ENCODE results near the gene LY6G6D. TPM values are rescaled to one million over a fixed set of nuclear protein-coding genes. Genes with fewer than 3 reads are reported as not detected.
A peak's percentile ranks its signal among the peaks of the same experiment; 100 is the strongest.

Gene LY6G6D
- total RNA-seq, 4 donors from 2014 or later: not detected

DNA sequence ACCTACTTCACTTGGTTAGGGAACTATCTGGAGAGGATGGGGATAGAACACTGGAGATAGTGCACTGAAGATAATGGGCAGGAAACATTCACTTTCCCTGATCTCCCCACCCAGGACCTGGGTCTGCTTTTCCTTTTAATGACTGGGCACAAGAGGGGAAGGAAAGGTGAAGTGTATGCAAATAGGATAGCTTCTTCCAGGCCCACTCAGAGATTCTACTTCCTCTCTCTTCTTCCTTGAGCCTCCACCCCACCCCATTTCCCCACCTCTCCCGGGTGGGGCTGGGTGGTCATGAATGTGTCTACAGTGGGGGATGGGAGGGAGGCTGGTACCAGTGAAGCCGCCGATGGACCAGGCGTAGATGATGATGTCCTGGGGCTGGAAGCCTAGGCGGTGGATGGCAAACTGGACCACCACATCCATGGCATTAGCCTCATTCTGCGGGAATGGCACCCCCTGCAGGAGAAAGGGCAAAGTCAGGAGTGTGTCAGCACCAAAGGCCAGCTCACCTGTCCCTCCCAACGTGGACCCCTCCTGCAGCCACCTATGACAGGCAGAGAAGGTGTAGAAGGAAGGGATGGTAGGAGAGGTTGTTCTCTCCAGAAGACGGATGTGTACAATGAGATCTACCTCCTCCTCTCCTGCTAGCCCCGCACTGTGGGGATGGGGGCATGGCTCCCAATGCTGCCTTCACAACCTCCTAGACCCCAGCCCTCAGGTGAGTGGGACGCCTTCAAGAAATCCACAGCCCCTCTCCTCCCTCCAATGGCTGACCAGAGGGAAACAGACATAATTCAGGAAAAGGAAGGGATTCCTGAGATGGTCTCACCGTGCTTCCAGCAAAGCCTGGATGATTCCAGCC lies 25.7 kb upstream of the LY6G6D start:
- TF ChIP-seq, protein P1, sequence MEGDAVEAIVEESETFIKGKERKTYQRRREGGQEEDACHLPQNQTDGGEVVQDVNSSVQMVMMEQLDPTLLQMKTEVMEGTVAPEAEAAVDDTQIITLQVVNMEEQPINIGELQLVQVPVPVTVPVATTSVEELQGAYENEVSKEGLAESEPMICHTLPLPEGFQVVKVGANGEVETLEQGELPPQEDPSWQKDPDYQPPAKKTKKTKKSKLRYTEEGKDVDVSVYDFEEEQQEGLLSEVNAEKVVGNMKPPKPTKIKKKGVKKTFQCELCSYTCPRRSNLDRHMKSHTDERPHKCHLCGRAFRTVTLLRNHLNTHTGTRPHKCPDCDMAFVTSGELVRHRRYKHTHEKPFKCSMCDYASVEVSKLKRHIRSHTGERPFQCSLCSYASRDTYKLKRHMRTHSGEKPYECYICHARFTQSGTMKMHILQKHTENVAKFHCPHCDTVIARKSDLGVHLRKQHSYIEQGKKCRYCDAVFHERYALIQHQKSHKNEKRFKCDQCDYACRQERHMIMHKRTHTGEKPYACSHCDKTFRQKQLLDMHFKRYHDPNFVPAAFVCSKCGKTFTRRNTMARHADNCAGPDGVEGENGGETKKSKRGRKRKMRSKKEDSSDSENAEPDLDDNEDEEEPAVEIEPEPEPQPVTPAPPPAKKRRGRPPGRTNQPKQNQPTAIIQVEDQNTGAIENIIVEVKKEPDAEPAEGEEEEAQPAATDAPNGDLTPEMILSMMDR (IDR thresholded peaks at IDR 0.05): peak in 1 of 5 experiments; percentile 27
- no peak for TF ChIP-seq EP300 (IDR thresholded peaks at IDR 0.05)
- peaks cover 4 to 91% (median 5%) of the 10 kb centered on the region in 3 donors for H3K36me3 ChIP-seq
- 74 to 76% methylated on average over 11 of the region's 11 CpGs for WGBS, 2 donors

DNA sequence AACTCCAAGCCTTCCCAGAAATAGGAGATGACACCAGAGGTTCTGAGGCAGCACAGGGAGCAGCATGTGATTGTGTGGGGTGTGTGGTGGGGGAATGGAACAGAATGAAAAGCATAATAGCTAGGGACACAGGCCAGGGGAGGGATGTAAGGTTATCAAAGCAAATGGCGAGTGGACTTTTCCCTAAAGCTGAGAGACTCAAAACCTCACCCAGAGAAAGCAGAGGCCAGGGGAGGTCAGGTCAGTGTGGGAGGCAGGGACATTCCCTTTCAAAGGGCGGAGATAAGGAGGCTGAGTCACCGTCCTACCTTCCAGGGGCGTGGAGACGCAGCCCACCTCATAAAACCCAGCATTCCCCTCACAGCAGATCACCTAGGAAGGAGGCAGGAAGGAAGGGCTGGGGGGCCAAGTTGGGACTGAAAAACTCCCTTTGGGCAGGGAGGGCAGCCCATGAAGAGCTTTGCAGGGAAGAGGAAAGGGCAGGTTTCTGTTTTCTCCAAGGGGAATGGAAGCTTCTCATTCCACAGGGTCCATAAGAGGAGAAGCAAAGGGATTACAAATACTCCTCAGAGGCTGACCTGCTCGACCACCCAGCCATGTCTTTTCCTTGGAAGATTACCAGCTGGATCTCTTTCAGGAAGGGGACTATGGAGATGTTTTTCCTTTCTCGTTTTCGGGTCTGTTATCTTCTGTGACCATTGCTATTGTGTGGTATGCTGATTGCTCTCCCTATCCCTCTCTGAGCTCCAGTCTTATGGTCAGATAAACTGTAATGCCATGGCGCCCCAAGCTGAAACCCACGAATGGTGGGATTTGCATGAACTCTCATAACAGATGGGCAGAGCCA lies 24.7 kb upstream of the LY6G6D start:
- no peak for DNase-seq (ENCODE audit: low spot score in 2 of 2)

More for the DNA sequence above, 25.7 kb upstream of the LY6G6D start:
- H3K9me3 ChIP-seq: no peaks in the 10 kb centered on the region
- no peaks in the 10 kb centered on the region for H3K27me3 ChIP-seq
- no peak overlapping the region for H3K27ac ChIP-seq
- DNase-seq (ENCODE audit: low spot score in 2 of 2): no peak
- H3K4me1 ChIP-seq: no peaks in the 10 kb centered on the region
- H3K4me3 ChIP-seq: no peak overlapping the region

DNA sequence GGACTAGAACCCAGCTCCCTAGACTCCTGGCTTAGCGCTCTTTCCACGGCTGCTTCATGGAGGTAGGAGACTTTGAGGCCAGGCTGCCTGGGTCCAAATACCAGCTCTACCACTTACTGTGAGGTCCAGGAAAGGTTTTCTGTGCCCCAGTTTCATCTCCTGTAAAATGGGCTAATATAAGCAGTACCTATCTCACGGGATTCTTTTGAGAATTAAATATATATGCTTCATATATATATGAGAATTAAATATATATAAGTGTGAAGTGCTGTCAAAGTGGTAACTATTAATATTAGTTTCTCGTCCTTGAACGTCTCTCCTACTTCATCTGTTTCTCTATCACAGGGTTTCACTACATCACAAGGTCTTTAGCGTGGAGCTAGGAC lies 24.1 kb upstream of the LY6G6D start:
- no peak for DNase-seq (ENCODE audit: low spot score in 2 of 2)
- Histone ChIP-seq H3K9me3 (no peaks in the 10 kb centered on the region), H3K4me3 (no peak overlapping the region), H3K36me3 (peaks cover 4 to 100% (median 5%) of the 10 kb centered on the region in 3 donors), H3K4me1 (no peaks in the 10 kb centered on the region), H3K27me3 (no peaks in the 10 kb centered on the region), H3K27ac (no peak overlapping the region)
- TF ChIP-seq, protein P1 (IDR thresholded peaks at IDR 0.05): no peak
- TF ChIP-seq POLR2A (IDR thresholded peaks at IDR 0.05) (no peak), EP300 (IDR thresholded peaks at IDR 0.05) (no peak)
- WGBS, 2 donors: 89% methylated on average over 6 of the region's 6 CpGs

More for the DNA sequence above, 24.7 kb upstream of the LY6G6D start:
- Histone ChIP-seq H3K4me3 (no peak overlapping the region), H3K4me1 (no peaks in the 10 kb centered on the region), H3K9me3 (no peaks in the 10 kb centered on the region), H3K27me3 (no peaks in the 10 kb centered on the region), H3K27ac (peak overlapping the region in 1 of 4 donors; percentile 42), H3K36me3 (peaks cover 4 to 100% (median 5%) of the 10 kb centered on the region in 3 donors)
- TF ChIP-seq EP300 (IDR thresholded peaks at IDR 0.05): no peak
- TF ChIP-seq, protein P1 (IDR thresholded peaks at IDR 0.05): no peak
- no peak for TF ChIP-seq POLR2A (IDR thresholded peaks at IDR 0.05)
- WGBS, 2 donors: 57 to 65% methylated on average over 10 of the region's 10 CpGs

DNA sequence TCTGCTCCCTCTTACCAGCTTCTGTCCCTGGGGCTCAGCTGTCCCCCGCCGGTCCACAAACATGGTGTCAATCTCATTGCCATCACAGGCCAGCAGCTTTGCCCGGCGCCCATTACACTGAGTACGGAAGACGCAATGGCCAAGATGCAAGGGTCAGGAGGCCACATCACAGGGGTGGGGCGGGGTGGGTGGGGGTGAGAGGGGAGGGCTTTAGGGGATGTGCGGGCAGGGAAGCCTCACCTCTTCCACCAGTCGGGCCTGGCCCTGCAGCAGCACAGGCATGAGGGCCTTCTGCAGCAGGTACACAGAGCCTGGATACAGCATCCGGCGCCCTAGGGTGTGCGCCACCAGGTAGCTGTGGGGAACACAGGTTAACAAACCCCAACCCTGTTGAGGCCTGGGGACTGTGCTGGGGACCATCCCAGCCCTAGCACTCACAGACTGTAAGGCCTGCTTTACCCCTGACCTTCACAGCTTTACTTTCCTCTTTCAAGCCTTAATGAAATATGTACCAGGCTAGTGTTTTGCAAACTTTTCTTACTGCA lies 23.5 kb upstream of the LY6G6D start:
- 91 to 92% methylated on average over 12 of the region's 12 CpGs for WGBS, 2 donors

More for the DNA sequence above, 23.5 kb upstream of the LY6G6D start:
- H3K4me3 ChIP-seq: no peak overlapping the region
- H3K4me1 ChIP-seq: no peaks in the 10 kb centered on the region
- DNase-seq (ENCODE audit: low spot score in 2 of 2): no peak
- H3K27me3 ChIP-seq: no peaks in the 10 kb centered on the region
- H3K36me3 ChIP-seq: peaks cover 4 to 100% (median 8%) of the 10 kb centered on the region in 3 donors
- TF ChIP-seq, protein P1 (IDR thresholded peaks at IDR 0.05): no peak
- no peak for TF ChIP-seq EP300 (IDR thresholded peaks at IDR 0.05)
- TF ChIP-seq POLR2A (IDR thresholded peaks at IDR 0.05): no peak
- H3K9me3 ChIP-seq: no peaks in the 10 kb centered on the region
- no peak overlapping the region for H3K27ac ChIP-seq

Data from tibial nerve (tissue), 4 donors.